NCI-H146 treated with DMSO at 0.1 percent for 48 hours (cell line): ENCODE results near the gene SPARC.
"Not testable (repeated sequence)": the region's sequence is repeated elsewhere in the genome, so short reads cannot be mapped to it uniquely, and the experiment has no call there.

Source experiments
- DNase-seq: peaks from one replicate; lab custom pipeline; 2025; ENCODE audit not compliant: unreplicated experiment; lab: John Stamatoyannopoulos, UW

Gene SPARC

DNA sequence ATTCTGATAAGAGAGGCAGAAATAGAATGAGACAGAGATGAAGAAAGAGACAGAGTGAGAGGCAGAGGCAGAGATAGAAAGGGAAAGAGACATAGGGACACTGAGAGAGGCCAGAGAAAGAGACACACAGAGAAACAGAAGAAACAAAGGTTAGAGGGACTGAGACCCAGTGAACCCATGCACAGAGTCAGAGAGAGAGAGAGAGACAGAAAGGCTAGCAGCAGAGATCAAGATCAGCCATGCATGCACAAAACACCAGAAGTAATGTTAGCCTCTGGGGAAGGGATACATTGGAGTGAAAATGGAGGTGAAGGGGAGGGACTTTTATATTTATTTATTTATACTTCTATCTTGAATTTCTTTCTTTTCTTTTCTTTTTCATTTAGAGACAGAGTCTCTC is 14.1 kb upstream of the SPARC start:
- DNase-seq = no peak

DNA sequence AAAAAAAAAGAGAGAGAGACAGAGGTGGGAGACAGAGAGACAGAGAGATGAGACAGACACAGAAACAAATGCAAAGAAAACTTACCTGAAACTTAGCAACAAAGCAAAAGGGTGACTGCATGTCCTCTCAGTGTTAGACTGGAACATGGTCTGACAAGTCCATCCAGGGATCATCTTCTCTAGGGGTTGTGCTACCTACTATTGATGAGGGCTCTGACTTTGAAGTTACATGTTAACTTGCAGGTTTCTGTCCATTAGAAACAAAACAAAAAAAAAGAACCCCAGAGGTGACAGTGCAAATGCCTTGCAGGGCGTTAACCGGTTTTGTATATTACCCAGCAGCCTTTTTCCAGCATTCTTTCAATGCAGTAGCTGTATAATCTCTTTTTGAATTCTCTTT is 13.6 kb upstream of the SPARC start:
- no peak for DNase-seq

DNA sequence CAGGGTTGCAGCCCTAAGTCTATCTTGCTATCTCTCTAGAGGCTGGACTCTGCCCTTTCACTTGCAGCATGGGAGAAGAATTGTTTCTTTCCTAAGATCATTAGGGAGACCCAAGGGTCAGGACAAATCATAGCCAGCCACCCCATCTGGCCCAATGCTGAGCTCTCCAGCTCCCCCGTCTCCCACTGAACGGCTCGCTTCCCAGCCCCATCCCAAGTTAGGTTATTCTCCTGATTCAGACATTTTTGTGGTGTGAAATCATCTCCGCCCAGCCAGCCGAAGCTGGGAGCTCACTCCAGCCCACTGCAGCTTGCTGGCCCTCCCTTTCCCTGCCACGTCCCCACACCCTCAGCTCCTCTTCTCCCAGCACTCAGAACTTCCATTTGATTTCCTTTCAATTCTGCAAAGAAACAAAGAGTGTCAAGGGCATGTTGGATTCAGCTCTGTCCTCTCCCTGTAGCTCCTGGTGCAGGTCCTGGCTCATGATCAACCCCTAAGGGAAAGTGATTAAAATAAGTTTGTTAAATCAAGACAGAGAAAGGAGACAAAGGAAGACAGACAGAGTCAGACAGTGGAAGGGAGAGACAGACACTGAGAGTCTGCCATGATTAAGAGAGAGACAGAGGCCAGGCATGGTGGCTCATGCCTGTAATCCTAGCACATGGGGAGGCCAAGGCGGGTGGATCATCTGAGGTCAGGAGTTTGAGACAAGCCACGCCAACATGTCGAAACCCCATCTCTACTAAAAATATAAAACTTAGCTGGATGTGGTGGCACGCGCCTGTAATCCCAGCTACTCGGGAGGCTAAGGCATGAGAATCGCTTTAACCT is 12.6 kb upstream of the SPARC start:
- no peak for DNase-seq

DNA sequence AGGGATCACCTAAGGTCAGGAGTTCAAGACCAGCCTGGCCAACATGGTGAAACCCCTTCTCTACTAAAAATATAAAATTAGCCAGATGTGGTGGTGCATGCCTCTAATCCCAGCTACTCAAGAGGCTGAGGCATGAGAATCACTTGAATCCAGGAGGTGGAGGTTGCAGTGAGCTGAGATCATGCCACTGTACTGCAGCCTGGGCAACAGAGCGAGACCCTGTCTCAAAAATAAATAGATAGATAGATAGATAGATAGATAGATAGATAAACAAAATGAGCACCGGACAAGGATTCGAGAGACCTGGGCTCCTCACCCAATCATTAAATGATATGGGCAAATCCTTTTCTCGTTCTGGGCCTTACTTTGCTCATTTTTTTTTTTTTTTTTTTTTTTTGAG is 11.4 kb upstream of the SPARC start:
- DNase-seq = not testable (repeated sequence)

DNA sequence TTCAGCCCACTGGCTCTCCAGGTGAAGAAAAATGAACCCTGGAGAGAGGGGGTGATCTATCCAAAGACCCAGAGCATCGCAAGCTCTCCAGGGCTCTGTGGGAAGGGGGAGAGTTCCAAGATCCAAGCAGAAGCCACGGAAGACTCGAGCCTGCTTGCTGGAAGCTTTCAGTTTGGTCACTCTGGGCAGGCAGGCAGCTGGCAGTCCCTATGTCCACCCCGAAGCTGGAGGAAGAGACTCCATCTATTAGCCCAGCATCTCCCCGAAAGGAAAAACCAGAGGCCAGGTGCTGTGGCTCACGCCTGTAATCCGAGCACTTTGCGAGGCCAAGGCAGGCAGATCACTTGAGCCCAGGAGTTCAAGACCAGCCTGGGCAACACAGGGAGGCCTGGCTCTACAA is 10.7 kb upstream of the SPARC start:
- DNase-seq = no peak

DNA sequence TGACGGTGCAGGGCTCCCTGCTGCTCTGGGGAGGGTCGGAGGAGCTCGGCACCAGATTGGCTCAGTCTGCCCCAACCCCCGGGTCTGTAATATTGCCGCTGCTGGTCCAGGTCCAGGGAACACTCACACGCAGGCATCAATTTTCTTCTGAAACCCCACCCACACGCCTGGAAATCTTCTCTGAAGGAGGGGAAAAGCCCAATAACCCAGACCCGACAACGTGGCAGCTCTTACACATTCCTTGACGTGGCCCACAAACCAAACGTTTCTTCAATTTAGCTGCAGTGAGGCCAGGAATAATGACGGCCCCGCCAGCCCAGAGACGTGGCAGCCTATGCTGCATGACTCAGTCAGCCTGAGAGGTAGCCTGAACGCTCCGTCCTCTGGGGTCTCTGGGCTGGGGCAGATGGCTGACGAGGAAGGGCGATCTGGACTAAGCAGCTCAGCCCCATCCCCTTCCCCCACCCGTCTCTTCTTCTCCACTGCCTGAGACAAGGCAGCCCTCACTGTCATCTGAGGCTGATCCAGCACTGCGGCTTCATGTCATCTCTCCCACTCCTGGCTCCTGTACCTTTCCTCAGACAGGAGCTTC is 9.9 kb upstream of the SPARC start:
- no peak for DNase-seq

DNA sequence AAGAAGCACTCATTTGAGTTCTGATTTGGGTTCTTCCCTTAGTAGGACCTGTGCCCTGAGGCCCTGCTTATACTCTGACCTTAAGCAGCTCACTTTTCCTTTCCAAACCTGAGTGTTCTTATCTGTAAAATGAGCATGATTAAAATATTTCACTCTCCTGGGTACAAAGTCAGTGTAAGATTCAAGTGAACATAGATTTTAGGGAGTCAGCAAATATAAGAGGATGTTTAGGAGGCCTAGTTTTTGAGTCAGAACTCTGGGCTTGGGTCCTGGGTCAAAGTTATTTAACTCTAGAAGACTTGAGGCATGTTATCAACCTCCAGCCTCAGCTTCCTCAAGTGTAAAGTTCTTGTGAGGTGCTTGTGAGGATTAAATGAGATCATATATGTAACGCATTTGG is 8.7 kb upstream of the SPARC start:
- DNase-seq = no peak

DNA sequence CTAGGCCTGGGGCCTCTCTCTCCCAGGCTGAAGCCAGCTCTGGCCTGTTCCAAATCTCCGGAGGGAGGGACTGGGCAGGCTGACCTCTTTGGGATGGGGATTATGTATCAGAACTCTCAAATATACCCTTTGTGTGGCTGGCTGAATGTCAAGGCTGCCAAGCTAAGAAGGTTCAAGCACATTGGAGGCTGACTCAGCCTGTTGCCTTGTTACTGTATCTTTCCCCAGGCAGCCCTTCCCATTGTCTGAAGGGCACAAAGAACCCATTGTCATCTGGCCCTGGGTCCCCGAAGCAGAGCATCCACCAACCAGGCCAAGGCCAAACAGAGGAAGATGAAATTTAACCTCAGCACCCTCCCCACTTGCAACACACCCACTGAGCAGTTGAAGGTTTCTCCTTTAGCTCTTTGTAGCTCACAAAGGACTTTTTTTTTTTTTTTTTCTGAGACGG is 7.3 kb upstream of the SPARC start:
- DNase-seq = no peak

DNA sequence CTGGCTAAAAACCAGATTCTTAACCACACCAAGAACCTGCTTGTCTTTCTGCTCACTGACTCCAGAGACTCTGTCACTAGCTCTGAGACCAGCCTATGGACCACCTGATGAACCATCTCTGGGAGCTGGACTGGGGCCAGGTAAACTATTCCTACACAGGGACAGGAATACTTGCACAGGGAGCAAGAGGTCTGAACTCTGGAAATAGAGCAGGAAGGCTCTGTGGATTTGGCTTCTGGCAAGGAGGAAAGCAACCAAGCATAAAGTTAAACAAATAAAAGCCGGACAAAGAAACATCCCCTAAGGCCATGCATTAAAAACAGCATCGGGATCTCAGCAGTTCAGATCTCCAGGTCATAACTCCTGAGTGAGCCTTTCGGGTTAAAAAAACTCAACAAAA is 5.6 kb upstream of the SPARC start:
- DNase-seq = peak; percentile 11

DNA sequence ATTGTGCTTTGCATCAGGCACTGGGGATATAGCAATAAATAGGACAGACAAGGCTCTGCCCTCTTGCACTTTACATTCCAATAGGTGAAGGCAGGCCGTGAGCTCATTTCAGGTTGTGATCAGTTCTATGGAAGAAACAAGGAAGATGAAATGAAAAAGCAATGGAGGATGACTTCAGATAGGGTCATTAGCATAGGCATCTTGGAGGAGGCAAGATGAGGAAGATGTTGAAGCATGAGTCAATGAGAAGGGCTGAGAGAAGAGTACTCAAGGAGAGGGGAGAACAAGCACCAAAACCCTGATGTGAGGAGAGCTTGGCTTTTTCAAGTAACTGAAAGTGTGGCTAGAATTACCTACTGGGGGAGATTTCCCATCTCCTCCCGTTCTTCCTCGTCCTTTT is 5.0 kb upstream of the SPARC start:
- DNase-seq = no peak

DNA sequence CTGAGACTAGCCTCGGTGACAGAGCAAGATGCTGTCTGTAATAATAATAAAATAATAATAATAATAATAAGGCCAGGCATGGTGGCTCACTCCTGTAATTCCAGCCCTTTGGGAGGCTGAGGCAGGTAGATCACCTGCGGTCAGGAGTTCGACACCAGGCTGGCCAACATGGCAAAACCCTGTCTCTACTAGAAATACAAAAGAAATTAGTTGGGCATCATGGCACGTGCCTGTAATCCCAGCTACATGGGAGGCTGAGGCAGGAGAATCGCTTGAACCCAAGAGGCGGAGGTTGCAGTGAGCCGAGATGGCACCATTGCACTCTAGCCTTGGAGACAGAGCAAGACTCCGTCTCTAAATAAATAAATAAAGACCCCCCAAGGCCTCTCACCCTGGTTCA is 2.9 kb upstream of the SPARC start:
- DNase-seq = not testable (repeated sequence)

DNA sequence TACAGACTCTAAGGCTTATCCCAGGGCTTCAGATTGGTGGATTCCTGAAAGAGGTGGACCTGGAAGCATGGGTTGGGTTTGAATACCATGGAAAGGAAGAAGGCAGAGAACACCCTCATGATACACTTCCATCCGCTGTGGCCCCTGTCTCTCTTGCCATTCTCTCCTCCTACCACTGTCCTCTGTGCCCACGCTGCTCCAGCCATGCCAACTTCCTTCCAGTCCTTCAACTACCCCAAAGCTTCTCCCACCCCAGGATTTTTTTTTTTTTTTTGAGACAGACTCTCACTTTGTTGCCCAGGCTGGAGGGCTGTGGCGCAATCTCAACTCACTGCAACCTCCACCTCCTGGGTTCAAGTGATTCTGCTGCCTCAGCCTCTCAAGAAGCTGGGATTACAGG is 1.7 kb upstream of the SPARC start:
- DNase-seq = no peak

DNA sequence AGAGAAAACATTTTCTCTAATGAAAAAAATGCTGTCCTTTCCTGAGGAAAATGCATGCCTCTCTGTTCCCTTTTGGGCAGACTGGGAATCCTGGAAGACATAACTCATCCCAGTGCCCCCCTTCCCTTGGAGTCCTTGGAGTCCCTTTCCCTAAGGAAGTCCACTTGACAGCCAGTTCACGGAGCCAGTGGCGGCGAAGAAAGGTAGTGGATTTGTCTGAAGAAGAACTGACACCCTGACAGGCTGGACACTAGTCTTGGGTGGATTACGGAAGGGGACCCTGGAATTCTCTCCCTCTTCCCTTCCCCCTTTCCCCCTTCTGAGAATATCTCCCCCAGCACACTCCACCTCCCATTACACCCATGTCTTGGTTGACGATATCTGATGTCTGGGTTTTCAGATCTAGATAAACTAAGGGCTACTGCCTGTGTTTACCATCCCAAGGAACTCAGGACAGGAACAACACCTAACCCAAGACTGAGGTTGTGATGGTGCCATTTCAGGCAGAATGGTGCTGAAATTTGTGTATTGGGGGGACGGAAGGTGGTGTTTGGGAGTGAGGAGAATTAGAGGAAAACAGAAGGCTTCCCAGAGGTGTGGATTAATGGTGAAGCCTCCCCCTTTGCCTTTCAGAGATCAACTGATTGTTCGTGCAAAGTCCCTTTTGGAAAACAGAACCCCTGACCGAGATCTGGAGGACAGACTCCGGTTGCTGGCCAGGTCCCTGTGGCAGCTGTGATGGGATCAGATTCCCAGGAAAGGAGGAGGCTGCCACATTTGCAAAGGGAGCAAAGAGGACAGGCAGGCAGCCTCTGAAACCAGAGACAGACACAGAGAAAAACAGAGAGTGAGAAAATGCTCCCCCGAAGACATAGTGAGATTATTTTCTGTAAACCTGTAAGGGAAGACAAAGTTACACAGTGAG is 704 bp downstream of the SPARC start:
- no peak for DNase-seq

DNA sequence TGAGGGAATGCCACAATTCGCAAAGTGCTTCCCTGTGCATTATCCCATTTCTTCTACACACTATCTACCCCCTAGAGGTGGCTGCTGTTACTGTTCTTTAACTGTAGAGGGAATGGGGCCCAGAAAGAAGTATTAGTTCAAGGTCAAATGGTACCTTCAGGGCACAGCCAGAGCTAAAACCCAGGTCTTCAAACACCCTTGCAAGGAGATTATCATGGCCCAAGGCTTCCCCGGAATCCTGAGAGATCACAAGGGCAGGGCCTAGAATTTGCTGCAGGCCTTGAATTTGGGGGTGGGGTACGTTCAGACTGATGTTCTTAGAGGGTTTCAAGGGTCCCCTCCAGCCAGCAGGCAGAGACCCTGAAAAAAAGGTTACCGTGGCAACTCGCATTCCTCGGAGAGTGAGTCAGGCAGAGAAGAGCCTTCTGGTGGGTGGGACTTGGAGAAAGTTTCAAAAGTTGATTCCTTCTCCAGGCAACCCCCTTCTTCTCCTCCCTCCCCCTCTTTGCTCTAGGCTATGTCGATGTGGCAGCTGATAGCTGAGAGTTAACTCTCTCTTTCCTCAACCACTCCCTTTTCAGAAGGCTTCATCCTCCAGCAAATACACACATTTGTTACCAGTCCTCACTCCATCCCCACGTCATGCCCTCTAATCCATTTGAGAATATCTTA is 1.9 kb downstream of the SPARC start:
- DNase-seq = no peak

DNA sequence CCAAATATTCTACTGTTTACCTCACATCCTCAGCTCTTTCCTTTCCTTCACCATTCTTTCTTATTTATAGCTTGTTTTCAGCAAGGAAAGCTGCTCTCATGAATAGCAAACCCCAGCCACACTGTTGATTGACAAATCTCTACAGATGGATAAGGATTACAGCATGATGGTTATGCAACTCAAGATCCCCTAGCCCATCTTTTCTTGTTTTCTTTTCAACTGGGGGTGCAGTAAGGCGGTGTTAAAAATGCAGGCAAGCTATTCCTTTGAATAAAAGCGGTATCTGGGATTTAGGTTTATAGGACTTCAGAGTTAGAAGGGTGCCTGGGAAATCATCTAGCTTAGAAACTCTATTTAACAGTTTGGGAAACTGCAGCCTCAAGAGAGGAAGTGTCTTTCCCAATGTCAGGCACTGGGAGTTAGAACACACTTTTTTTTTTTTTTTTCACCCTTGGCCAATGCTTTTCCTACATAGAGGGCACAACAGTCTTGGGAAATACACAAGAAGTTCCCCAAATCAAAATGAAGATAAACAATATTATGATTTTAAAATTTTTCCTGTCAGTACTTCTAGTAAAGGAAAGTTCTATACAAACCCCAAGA is 2.6 kb downstream of the SPARC start:
- no peak for DNase-seq

DNA sequence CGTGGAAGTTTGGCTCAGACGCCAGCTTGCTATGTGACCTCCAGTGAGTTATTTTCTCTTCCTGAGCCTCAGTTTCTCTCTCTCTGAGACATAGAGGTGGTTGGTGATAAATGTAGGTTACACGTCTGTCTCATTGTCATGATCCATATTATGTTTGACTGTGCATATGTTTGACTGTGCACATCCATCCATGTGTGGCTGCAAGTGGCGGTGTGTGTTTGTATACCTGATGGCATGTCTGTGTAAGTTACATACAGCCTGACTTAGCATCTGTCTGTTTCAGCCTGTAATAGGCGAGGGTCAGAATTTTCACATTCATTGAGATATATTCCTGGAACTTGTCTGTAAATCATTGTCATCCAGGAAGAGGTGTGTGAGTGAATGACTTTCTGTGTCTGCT is 3.3 kb downstream of the SPARC start:
- no peak for DNase-seq

DNA sequence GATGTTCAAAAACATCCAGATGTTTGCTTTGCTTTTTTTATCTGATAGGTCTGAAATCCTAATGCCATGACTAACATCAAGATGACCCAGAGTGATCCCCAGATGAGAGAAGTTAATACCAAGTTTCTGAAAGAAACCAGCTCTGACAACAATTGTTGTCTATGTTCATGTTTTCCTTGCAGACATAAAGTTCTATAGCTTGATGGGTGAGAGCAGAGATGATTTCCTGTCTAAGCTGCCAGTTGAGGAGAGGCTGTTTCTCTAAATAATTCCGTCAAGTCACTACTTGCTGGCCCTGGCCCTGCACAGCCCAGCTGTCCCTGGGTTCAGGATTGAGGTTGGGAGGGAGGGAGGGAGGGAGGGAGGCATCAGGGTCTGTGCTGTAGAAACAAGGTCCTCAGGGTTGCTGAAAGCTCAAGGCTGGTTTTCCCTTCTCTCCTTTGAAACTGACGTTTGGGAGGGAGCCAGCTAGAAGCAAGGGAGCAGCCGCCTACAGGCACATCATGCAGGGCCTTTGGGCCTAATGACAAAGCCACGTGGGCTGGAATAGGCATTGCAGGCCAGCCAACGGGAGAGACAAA is 3.9 kb downstream of the SPARC start:
- DNase-seq = no peak

DNA sequence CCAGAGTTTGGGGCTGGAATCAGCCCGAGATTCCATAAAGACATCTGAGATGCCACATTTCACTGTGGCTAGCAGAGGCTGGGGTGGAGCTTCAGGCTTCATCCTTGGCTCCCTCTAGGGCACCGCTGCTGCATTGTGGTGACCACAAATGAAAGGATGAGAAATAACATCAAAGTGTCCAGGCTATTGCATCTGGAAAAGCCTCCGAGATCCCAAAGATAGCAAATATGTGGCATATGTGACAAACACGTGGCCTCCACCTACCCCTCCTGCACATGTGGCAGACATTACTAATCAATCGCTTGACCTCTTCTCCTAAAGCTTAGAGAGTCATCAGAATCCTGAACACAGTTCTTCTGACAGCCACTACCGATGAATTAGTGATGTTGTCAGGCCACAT is 4.5 kb downstream of the SPARC start:
- DNase-seq = no peak

DNA sequence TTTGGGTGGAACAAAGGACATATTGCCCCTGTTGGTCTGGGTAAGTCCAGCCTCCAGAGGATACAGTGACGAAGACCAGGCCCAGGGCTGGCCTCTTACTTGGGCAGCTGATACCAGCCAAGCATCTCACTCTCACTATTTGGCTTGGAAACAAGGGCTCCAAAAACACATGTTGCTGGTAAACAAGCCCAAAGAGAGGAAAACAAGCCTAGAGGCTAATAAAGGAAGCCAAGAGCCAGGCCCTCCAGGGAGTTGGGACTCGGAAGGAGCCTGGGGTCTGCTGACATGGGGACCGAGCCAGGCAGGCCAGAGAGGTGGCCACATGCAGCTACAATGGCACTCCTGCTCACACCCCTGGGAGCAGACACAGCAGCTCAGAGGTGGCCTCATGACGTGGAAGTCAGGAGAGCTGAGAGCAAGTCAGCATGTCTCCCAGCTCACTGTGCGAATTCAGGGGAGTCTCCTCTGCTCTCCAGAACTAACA is 5.7 kb downstream of the SPARC start:
- DNase-seq = no peak

DNA sequence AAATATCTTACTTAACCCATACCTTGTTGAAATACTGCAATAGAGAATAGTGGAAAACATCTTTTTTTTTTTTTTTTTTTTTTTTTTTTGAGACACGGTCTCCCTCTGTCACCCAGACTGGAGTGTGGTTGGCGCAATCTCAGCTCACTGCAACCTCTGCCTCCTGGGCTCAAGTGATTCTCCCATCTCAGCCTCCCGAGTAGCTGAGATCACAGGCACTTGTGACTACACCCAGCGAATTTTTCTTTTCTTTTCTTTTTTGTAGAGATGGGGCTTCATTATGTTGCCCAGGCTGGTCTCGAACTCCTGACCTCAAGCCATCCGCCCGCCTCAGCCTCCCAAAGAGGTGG is 6.6 kb downstream of the SPARC start:
- DNase-seq = not testable (repeated sequence)
